Measurements from ENCODE around the gene MRM3.

Gene MRM3

DNA sequence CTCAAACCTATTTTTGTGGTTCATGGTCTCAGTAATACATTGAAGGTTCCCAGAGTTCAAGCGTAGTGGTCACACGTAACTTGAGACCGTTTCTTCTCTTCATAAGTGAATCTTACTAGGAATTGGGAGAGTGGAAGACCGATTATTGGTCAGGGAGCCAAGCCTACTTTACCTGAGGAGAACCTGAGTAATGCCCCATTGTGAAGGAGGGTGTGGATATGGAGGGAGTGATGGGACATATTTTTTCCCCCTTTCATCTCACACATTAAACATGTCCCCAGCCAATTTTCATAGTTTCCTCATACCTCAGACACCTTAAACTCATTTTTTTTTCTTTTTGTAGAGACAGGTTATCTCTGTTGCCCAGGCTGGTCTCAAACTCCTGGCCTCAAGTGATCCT lies 39.0 kb upstream of the MRM3 start:
- H4K20me1 ChIP-seq (ENCODE audit: insufficient read depth, low read length): no peaks in the 10 kb centered on the region
- H3F3A ChIP-seq (ENCODE audit: insufficient read depth, low read length): no peaks in the 10 kb centered on the region
- no peak overlapping the region for H3K4me3 ChIP-seq (ENCODE audit: low read depth, low read length, poor library complexity, severe bottlenecking)
- no peak overlapping the region for H3K27ac ChIP-seq (ENCODE audit: low read depth, low read length, poor library complexity, severe bottlenecking)
- no peak overlapping the region for H3K9ac ChIP-seq (ENCODE audit: low read length)
- H3K79me2 ChIP-seq (ENCODE audit: insufficient read depth, low read length): peaks cover 7% of the 10 kb centered on the region; the same call in 1 of the 2 replicates
- no peak overlapping the region for H3K4me2 ChIP-seq (ENCODE audit: low read length)
- no peak overlapping the region for H2AFZ ChIP-seq (ENCODE audit: low read length)
- H3K9me2 ChIP-seq (ENCODE audit: low read depth, low read length): no peaks in the 10 kb centered on the region
- peaks cover 85% of the 10 kb centered on the region for H3K36me3 ChIP-seq (ENCODE audit: insufficient read depth, low read length)
- H3K9me3 ChIP-seq (ENCODE audit: low read length): no peaks in the 10 kb centered on the region
- TF ChIP-seq, protein P1, sequence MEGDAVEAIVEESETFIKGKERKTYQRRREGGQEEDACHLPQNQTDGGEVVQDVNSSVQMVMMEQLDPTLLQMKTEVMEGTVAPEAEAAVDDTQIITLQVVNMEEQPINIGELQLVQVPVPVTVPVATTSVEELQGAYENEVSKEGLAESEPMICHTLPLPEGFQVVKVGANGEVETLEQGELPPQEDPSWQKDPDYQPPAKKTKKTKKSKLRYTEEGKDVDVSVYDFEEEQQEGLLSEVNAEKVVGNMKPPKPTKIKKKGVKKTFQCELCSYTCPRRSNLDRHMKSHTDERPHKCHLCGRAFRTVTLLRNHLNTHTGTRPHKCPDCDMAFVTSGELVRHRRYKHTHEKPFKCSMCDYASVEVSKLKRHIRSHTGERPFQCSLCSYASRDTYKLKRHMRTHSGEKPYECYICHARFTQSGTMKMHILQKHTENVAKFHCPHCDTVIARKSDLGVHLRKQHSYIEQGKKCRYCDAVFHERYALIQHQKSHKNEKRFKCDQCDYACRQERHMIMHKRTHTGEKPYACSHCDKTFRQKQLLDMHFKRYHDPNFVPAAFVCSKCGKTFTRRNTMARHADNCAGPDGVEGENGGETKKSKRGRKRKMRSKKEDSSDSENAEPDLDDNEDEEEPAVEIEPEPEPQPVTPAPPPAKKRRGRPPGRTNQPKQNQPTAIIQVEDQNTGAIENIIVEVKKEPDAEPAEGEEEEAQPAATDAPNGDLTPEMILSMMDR (IDR thresholded peaks at IDR 0.05; ENCODE audit: low read length): no peak
- no peak for TF ChIP-seq EZH2 (IDR thresholded peaks at IDR 0.05; ENCODE audit: borderline replicate concordance, low read length)
- peaks cover 12% of the 10 kb centered on the region for H3K4me1 ChIP-seq (ENCODE audit: insufficient read depth, low read length, severe bottlenecking)
- H3K27me3 ChIP-seq (ENCODE audit: insufficient read depth, low read length): no peaks in the 10 kb centered on the region

DNA sequence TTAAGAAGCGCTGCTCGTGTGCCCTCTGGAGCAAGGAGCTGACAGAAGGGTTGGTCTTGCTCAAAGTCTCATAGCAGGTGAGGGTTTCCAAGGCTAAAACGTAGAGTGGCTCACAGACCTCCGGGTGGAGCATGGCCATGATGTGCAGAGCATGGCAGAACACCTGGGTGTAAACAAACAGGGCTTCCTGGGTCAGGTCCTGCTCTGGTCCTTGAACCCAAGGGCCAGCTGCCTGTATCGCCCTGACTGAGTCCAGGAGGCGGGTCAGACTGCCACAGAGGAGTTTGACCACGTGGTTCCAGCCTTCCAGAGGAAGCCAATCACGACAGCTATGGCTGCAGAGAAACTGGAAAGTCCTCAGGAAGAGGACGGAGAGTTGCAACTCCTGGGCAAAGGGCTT lies 37.2 kb upstream of the MRM3 start:
- TF ChIP-seq EZH2 (IDR thresholded peaks at IDR 0.05; ENCODE audit: borderline replicate concordance, low read length): no peak
- TF ChIP-seq, protein P1 (IDR thresholded peaks at IDR 0.05; ENCODE audit: low read length): no peak
- Histone ChIP-seq H3K4me2 (ENCODE audit: low read length) (no peak overlapping the region), H3K4me3 (ENCODE audit: low read depth, low read length, poor library complexity, severe bottlenecking) (no peak overlapping the region), H3K27ac (ENCODE audit: low read depth, low read length, poor library complexity, severe bottlenecking) (no peak overlapping the region), H3F3A (ENCODE audit: insufficient read depth, low read length) (no peaks in the 10 kb centered on the region), H3K9ac (ENCODE audit: low read length) (no peak overlapping the region), H4K20me1 (ENCODE audit: insufficient read depth, low read length) (no peaks in the 10 kb centered on the region), H3K4me1 (ENCODE audit: insufficient read depth, low read length, severe bottlenecking) (peaks cover 11% of the 10 kb centered on the region), H3K9me3 (ENCODE audit: low read length) (no peaks in the 10 kb centered on the region), H3K9me2 (ENCODE audit: low read depth, low read length) (no peaks in the 10 kb centered on the region), H2AFZ (ENCODE audit: low read length) (no peak overlapping the region), H3K36me3 (ENCODE audit: insufficient read depth, low read length) (peaks cover 90% of the 10 kb centered on the region), H3K27me3 (ENCODE audit: insufficient read depth, low read length) (no peaks in the 10 kb centered on the region), H3K79me2 (ENCODE audit: insufficient read depth, low read length) (peaks cover 15% of the 10 kb centered on the region)

DNA sequence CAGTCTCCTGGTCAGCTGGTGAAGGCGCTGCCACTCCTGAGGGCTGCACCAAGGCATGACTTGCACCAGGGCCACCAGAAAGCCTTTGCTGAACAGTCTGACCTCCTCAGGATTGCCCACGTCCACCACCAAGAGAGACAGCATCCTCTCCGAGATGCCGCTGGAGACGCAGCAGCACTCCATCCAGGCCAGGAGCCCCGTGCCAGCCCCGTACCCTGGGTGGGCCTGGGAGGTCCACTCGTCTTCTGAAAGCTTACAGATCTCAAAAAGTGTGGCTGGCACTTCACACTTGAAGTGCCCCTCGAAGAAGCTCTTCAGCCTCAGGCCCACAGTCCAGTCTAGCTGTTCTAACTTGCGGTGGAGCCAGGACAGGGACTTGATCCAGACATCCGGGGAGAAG lies 36.7 kb upstream of the MRM3 start:
- Histone ChIP-seq H3K79me2 (ENCODE audit: insufficient read depth, low read length) (peaks cover 20% of the 10 kb centered on the region), H3K4me1 (ENCODE audit: insufficient read depth, low read length, severe bottlenecking) (peaks cover 11% of the 10 kb centered on the region), H3F3A (ENCODE audit: insufficient read depth, low read length) (no peaks in the 10 kb centered on the region), H3K9ac (ENCODE audit: low read length) (no peak overlapping the region), H3K9me2 (ENCODE audit: low read depth, low read length) (no peaks in the 10 kb centered on the region), H2AFZ (ENCODE audit: low read length) (no peak overlapping the region), H3K9me3 (ENCODE audit: low read length) (0 out of 2 replicates have a peak, but pooled peaks cover 4% of the 10 kb centered on the region), H3K4me3 (ENCODE audit: low read depth, low read length, poor library complexity, severe bottlenecking) (no peak overlapping the region), H3K4me2 (ENCODE audit: low read length) (no peak overlapping the region), H4K20me1 (ENCODE audit: insufficient read depth, low read length) (no peaks in the 10 kb centered on the region), H3K27ac (ENCODE audit: low read depth, low read length, poor library complexity, severe bottlenecking) (no peak overlapping the region), H3K36me3 (ENCODE audit: insufficient read depth, low read length) (peaks cover 94% of the 10 kb centered on the region), H3K27me3 (ENCODE audit: insufficient read depth, low read length) (no peaks in the 10 kb centered on the region)
- TF ChIP-seq, protein P1 (IDR thresholded peaks at IDR 0.05; ENCODE audit: low read length): no peak
- TF ChIP-seq EZH2 (IDR thresholded peaks at IDR 0.05; ENCODE audit: borderline replicate concordance, low read length): no peak

All from OCI-LY1 (cell line).